HFF-Myc (cell line): Measurements from ENCODE around the gene CDKAL1.
A peak's percentile ranks its signal among the peaks of the same experiment; 100 is the strongest.

ENCODE experiments used
- DNase-seq: peaks from one replicate; pipeline ENCODE4 v3.0.0-alpha.2; 2011; ENCODE audit warnings: low read depth; ENCODE audit errors: extremely low read depth
- H3K4me3 ChIP-seq: replicated peaks from 2 replicates; pipeline ENCODE4 v1.5.1; 2011; ENCODE audit warnings: low read depth, mild to moderate bottlenecking, control low read depth, low read length
- CTCF ChIP-seq: IDR thresholded peaks from 2 replicates; pipeline ENCODE4 v1.5.1; 2012; ENCODE audit warnings: mild to moderate bottlenecking, low read depth, low read length, control low read depth; ENCODE audit errors: missing control alignments

Gene CDKAL1

GRCh38 chr6:20955751-20956150 is 421.5 kb downstream of the CDKAL1 start:
- no peak for TF ChIP-seq CTCF
- no peak for DNase-seq
- H3K4me3 ChIP-seq, result no peak overlapping the region

GRCh38 chr6:20960067-20960466 is 425.8 kb downstream of the CDKAL1 start:
- TF ChIP-seq CTCF, result no peak
- H3K4me3 ChIP-seq, result no peak overlapping the region
- DNase-seq, result no peak

- no peak for TF ChIP-seq CTCF
- no peak for DNase-seq
- H3K4me3 ChIP-seq, result no peak overlapping the region
Observed at GRCh38 chr6:20965276-20965675, 431.0 kb downstream of the CDKAL1 start.

GRCh38 chr6:20965915-20966314 is 431.7 kb downstream of the CDKAL1 start:
- no peak for DNase-seq
- H3K4me3 ChIP-seq, result no peak overlapping the region
- TF ChIP-seq CTCF, result no peak

- no peak for TF ChIP-seq CTCF
- no peak overlapping the region for H3K4me3 ChIP-seq
- DNase-seq, result no peak
Observed at GRCh38 chr6:20969551-20969950, 435.3 kb downstream of the CDKAL1 start.

- H3K4me3 ChIP-seq, result no peak overlapping the region
- no peak for DNase-seq
- no peak for TF ChIP-seq CTCF
Observed at GRCh38 chr6:20976391-20976918, 442.2 kb downstream of the CDKAL1 start.

GRCh38 chr6:20978151-20978614 is 443.9 kb downstream of the CDKAL1 start:
- DNase-seq, result peak; percentile 84
- no peak for TF ChIP-seq CTCF
- no peak overlapping the region for H3K4me3 ChIP-seq
